ENCODE results near the gene EVC2.

- TF ChIP-seq CTCF (CRISPR knock-in tag; IDR thresholded peaks at IDR 0.05) (no peak), ZNF639 (CRISPR knock-in tag; conservative IDR thresholded peaks at IDR 0.05) (no peak), POLR2AphosphoS5 (IDR thresholded peaks at IDR 0.05; ENCODE audit: low read depth, low read length) (no peak)
These were observed 4.2 kb upstream of the EVC2 start for GRCh38 chr4:5712517-5712916.
